HL-60 (cell line): ENCODE measurements around the gene LIMS2.
A peak's percentile ranks its signal among the peaks of the same experiment; 100 is the strongest.

Experiments
- DNase-seq, 2 experiments: peaks; one replicate each; pipeline ENCODE4 v3.0.0-alpha.2; 2010 to 2020; ENCODE audit warnings: low read depth in 1 of 2, low spot score in 1 of 2
- H3K27ac ChIP-seq: fragments of 250-450 bp; sonication (Bioruptor Pico); replicated peaks from 2 replicates; pipeline ENCODE4 v1.5.1; 2020; ENCODE audit warnings: mild to moderate bottlenecking, moderate library complexity
- H3K27me3 ChIP-seq: fragments of 250-450 bp; sonication (Bioruptor Pico); 2 replicates; pipeline ENCODE4 v1.5.1; 2021; ENCODE audit warnings: mild to moderate bottlenecking, moderate library complexity; ENCODE audit not compliant: insufficient read depth, poor library complexity, severe bottlenecking
- H3K4me3 ChIP-seq: replicated peaks from 2 replicates; pipeline ENCODE4 v1.5.1; 2011; ENCODE audit warnings: mild to moderate bottlenecking, control low read depth, low read length; ENCODE audit not compliant: insufficient read depth
- GABPA ChIP-seq: IDR thresholded peaks from 2 replicates; pipeline ENCODE4 v1.6.1; 2012; ENCODE audit warnings: low read depth
- POLR2AphosphoS5 ChIP-seq: IDR thresholded peaks from 2 replicates; pipeline ENCODE4 v1.6.1; 2012; ENCODE audit warnings: low read depth
- SPI1 ChIP-seq: IDR thresholded peaks from 2 replicates; pipeline ENCODE4 v1.6.1; 2012; ENCODE audit warnings: low read depth, mild to moderate bottlenecking, borderline replicate concordance
- TF ChIP-seq, protein P1 (sequence below): IDR thresholded peaks from one replicate; pipeline ENCODE4 v1.5.1; 2011; ENCODE audit warnings: low read length, control low read depth, inconsistent platforms; ENCODE audit not compliant: insufficient read depth
- TF ChIP-seq, protein P2 (sequence below): IDR thresholded peaks from 2 replicates; pipeline ENCODE4 v1.6.1; 2012; ENCODE audit warnings: low read depth; ENCODE audit not compliant: insufficient replicate concordance

LIMS2 gene

DNA sequence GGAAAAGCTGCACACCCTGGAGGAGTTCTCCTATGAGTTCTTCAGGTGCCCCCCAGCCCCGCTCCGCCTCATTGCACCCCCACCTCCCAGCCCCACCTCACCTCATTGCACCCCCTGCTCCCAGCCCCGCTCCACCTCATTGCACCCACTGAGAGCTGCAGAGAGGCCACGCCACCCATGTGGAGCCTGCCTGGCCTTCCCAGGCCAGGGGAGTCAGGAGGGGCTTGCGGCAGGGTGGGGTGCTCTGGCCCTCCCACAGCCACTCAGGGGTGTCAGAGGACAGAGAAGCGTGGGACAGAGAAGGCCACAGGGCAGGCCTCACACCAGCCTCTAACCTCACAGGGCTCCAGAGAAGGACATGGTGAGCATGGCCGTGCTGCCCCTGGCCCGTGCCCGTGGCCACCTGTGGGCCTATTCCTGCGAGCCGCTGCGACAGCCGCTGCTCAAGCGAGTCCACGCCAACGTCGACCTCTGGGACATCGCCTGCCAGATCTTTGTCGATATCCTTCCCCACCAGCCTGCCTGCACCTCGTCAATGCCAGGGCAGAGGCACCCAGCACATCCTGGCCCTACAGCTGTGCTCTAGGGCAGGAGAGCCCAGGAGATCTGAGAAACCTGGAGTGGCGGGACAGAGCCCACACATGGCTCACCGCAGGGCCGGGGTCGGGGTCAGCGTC is 44.3 kb downstream of the LIMS2 start:
- Histone ChIP-seq H3K27me3 (no peaks in the 10 kb centered on the region), H3K4me3 (no peak overlapping the region), H3K27ac (no peak overlapping the region)
- TF ChIP-seq, protein P1, sequence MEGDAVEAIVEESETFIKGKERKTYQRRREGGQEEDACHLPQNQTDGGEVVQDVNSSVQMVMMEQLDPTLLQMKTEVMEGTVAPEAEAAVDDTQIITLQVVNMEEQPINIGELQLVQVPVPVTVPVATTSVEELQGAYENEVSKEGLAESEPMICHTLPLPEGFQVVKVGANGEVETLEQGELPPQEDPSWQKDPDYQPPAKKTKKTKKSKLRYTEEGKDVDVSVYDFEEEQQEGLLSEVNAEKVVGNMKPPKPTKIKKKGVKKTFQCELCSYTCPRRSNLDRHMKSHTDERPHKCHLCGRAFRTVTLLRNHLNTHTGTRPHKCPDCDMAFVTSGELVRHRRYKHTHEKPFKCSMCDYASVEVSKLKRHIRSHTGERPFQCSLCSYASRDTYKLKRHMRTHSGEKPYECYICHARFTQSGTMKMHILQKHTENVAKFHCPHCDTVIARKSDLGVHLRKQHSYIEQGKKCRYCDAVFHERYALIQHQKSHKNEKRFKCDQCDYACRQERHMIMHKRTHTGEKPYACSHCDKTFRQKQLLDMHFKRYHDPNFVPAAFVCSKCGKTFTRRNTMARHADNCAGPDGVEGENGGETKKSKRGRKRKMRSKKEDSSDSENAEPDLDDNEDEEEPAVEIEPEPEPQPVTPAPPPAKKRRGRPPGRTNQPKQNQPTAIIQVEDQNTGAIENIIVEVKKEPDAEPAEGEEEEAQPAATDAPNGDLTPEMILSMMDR, result no peak
- TF ChIP-seq POLR2AphosphoS5, result no peak
- no peak for TF ChIP-seq GABPA
- no peak for TF ChIP-seq SPI1
- TF ChIP-seq, protein P2, sequence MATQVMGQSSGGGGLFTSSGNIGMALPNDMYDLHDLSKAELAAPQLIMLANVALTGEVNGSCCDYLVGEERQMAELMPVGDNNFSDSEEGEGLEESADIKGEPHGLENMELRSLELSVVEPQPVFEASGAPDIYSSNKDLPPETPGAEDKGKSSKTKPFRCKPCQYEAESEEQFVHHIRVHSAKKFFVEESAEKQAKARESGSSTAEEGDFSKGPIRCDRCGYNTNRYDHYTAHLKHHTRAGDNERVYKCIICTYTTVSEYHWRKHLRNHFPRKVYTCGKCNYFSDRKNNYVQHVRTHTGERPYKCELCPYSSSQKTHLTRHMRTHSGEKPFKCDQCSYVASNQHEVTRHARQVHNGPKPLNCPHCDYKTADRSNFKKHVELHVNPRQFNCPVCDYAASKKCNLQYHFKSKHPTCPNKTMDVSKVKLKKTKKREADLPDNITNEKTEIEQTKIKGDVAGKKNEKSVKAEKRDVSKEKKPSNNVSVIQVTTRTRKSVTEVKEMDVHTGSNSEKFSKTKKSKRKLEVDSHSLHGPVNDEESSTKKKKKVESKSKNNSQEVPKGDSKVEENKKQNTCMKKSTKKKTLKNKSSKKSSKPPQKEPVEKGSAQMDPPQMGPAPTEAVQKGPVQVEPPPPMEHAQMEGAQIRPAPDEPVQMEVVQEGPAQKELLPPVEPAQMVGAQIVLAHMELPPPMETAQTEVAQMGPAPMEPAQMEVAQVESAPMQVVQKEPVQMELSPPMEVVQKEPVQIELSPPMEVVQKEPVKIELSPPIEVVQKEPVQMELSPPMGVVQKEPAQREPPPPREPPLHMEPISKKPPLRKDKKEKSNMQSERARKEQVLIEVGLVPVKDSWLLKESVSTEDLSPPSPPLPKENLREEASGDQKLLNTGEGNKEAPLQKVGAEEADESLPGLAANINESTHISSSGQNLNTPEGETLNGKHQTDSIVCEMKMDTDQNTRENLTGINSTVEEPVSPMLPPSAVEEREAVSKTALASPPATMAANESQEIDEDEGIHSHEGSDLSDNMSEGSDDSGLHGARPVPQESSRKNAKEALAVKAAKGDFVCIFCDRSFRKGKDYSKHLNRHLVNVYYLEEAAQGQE, result no peak
- no peak for DNase-seq

DNA sequence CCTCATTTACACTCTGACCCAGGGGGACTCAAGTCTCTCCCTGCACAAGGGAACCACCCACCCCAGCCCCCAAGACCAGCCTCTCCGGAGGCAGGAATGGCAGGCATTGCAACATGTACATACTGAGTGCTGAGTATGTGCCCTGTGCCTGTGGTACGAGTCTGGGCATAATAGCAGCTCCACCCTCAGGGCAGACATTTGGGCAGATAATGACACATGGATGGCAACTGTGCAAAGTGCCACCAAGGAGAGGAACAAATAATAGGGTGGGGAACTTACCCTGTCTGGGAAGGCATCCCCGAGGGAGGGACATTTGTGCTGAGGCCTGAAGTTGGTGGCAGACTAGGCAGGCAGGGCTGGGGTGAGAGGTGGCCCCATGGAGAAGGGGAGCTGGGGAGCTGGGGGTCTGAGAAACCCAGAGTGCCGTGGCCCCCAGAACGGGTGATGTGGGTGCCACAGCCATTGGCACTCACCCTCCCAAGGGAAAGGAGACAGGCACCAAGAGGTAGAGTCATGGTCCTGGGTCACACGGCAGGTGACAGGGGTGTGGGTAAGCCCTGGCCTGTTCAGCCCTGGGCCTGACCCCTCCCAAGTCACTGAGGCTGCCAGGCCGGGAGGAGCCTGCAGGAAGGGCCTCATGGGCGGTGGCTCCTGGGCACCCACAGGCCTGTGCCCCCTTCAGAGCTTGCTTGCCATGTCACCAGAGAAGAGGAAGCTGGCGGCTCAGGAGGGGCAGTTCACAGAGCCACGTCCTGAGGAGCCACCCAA is 45.0 kb downstream of the LIMS2 start:
- peak; percentile 29 to 55 for DNase-seq
- TF ChIP-seq GABPA (no peak), SPI1 (no peak; the same call in 1 of the 2 replicates), POLR2AphosphoS5 (no peak)
- TF ChIP-seq, protein P2, result no peak
- TF ChIP-seq, protein P1, result no peak
- H3K27me3 ChIP-seq, result no peaks in the 10 kb centered on the region
- no peak overlapping the region; the same call in 1 of the 2 replicates for H3K27ac ChIP-seq
- no peak overlapping the region for H3K4me3 ChIP-seq

DNA sequence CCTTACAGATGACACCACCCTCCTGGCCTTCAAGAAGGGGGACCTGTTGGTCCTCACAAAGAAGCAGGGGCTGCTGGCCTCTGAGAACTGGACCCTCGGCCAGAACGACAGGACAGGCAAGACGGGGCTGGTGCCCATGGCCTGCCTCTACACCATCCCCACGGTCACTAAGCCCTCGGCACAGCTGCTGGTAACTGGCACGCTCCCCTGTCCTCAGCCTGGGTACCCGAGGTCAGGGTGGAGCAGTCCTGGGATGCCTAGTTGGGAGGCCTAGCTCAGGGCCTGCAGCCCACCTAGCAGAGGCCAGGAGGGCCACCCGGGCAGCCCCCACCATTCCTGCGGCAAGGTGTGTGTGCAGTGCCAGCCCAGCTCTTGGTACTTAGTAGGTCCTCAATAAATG is 45.7 kb downstream of the LIMS2 start:
- TF ChIP-seq, protein P1, result no peak
- TF ChIP-seq POLR2AphosphoS5, result no peak
- TF ChIP-seq GABPA, result no peak
- TF ChIP-seq SPI1, result no peak
- TF ChIP-seq, protein P2, result no peak
- Histone ChIP-seq H3K4me3 (no peak overlapping the region), H3K27me3 (no peaks in the 10 kb centered on the region), H3K27ac (no peak overlapping the region)
- no peak for DNase-seq
